ENCODE data around the gene TLL2.

GRCh38 chr10:96380821-96381220 lies 132.9 kb downstream of the TLL2 start:
- TF ChIP-seq CTCF (conservative IDR thresholded peaks at IDR 0.05; ENCODE audit: low read depth, low read length) (no peak), EZH2 (IDR thresholded peaks at IDR 0.05; ENCODE audit: low read length, unreplicated experiment) (no peak), EZH2phosphoT487 (IDR thresholded peaks at IDR 0.05; ENCODE audit: borderline replicate concordance, low read length) (no peak)
